BJ (cell line): ENCODE measurements around the gene RAB9B. TPM values are rescaled to one million over a fixed set of nuclear protein-coding genes. Genes with fewer than 3 reads are reported as not detected.

Experiments
- CTCF ChIA-PET: fragments of 350-600 bp; formaldehyde crosslinking; extraction: SDS; loops from one replicate; lab custom pipeline; 2021; ENCODE audit warnings: antibody characterized with exemption, inconsistent platforms; lab: Yijun Ruan, JAX
- POLR2A ChIA-PET: fragments of 300-600 bp; sonication (Branson Sonifier 250); formaldehyde crosslinking; extraction: SDS; loops from one replicate; lab custom pipeline; 2021; ENCODE audit warnings: antibody characterized with exemption; lab: Charles Lee
- DNase-seq: peaks from one replicate; pipeline ENCODE4 v3.0.0-alpha.2; 2011; ENCODE audit warnings: low read depth
- H3K27me3 ChIP-seq: 2 replicates; pipeline ENCODE4 v1.6.0; 2011; ENCODE audit warnings: low read length; ENCODE audit not compliant: control insufficient read depth, insufficient read depth
- H3K36me3 ChIP-seq: 2 replicates; pipeline ENCODE4 v1.5.1; 2011; ENCODE audit warnings: low read length; ENCODE audit not compliant: control insufficient read depth, insufficient read depth
- H3K4me3 ChIP-seq: 2 replicates; pipeline ENCODE4 v1.5.1; 2011; ENCODE audit warnings: low read depth, mild to moderate bottlenecking, control low read depth, low read length
- CTCF ChIP-seq: IDR thresholded peaks from 2 replicates; pipeline ENCODE4 v1.5.1; 2011; ENCODE audit warnings: low read depth, mild to moderate bottlenecking, control low read depth, inconsistent platforms, low read length, moderate library complexity; ENCODE audit not compliant: insufficient read depth
- polyA plus RNA-seq: library from polyadenylated mRNA; depleted of rRNA; stranded (reverse); fragments of >200 nt; gene quantifications from 2 replicates; pipeline ENCODE4 v1.2.3, GENCODE V29; 2011

RAB9B gene
- polyA plus RNA-seq, 1 experiment, result 0.39 TPM

GRCh38 chrX:103789004-103789403, 43.1 kb downstream of the RAB9B start:
- CTCF ChIA-PET, result interaction anchor here (1.5 kb wide), 1 partner anchor 29 kb away, joined by 3 read pairs; no protein-coding TSS in a partner anchor
- TF ChIP-seq CTCF, result no peak
- POLR2A ChIA-PET, result no interaction called here

GRCh38 chrX:103783971-103784370, 48.1 kb downstream of the RAB9B start:
- Histone ChIP-seq H3K27me3 (no peaks in the 10 kb centered on the region), H3K36me3 (no peaks in the 10 kb centered on the region), H3K4me3 (no peak overlapping the region)
- DNase-seq, result no peak
- CTCF ChIA-PET, result interaction anchor here (1.2 to 4.7 kb wide), 2 partner anchors 10 to 72 kb away, joined by 3 to 15 read pairs; no protein-coding TSS in a partner anchor
- TF ChIP-seq CTCF, result no peak
- POLR2A ChIA-PET, result no interaction called here

More at GRCh38 chrX:103789004-103789403, 43.1 kb downstream of the RAB9B start:
- Histone ChIP-seq H3K27me3 (no peaks in the 10 kb centered on the region), H3K4me3 (no peak overlapping the region), H3K36me3 (no peaks in the 10 kb centered on the region)
- no peak for DNase-seq

GRCh38 chrX:103783196-103783595, 48.9 kb downstream of the RAB9B start:
- CTCF ChIA-PET, result interaction anchor here (4.7 kb wide), 1 partner anchor 9 kb away, joined by 15 read pairs; no protein-coding TSS in a partner anchor
- H3K36me3 ChIP-seq, result no peaks in the 10 kb centered on the region
- TF ChIP-seq CTCF, result no peak

GRCh38 chrX:103782640-103783039, 49.4 kb downstream of the RAB9B start:
- no peaks in the 10 kb centered on the region for H3K36me3 ChIP-seq
- POLR2A ChIA-PET, result no interaction called here
- no peak for DNase-seq
- no peaks in the 10 kb centered on the region for H3K27me3 ChIP-seq
- CTCF ChIA-PET, result interaction anchor here (4.7 kb wide), 1 partner anchor 8 kb away, joined by 15 read pairs; no protein-coding TSS in a partner anchor
- H3K4me3 ChIP-seq, result no peak overlapping the region
- TF ChIP-seq CTCF, result no peak

More at GRCh38 chrX:103783196-103783595, 48.9 kb downstream of the RAB9B start:
- no peak for DNase-seq
- Histone ChIP-seq H3K4me3 (no peak overlapping the region), H3K27me3 (no peaks in the 10 kb centered on the region)
- POLR2A ChIA-PET, result no interaction called here

GRCh38 chrX:103781706-103782105, 50.4 kb downstream of the RAB9B start:
- ChIA-PET CTCF (interaction anchor here (4.7 kb wide), 1 partner anchor 8 kb away, joined by 15 read pairs; no protein-coding TSS in a partner anchor), POLR2A (no interaction called here)
- TF ChIP-seq CTCF, result no peak
- no peak for DNase-seq
- H3K36me3 ChIP-seq, result no peaks in the 10 kb centered on the region
- H3K27me3 ChIP-seq, result no peaks in the 10 kb centered on the region
- no peak overlapping the region for H3K4me3 ChIP-seq
